Stomach (tissue), 4 donors: ENCODE measurements around the gene SOS1.

Source experiments
- EP300 ChIP-seq: sonication (generic); formaldehyde crosslinking; IDR thresholded peaks from one replicate; pipeline ENCODE4 v1.6.1; 2017; ENCODE audit warnings: antibody characterized with exemption
- POLR2A ChIP-seq, 4 donors: fragments of 450-650 bp; IDR thresholded peaks; one replicate each; pipeline ENCODE4 v1.6.1; 2016; ENCODE audit warnings: antibody characterized with exemption in 4 of 4, control low read depth in 2 of 4, mild to moderate bottlenecking in 1 of 4, moderate library complexity in 1 of 4
- POLR2AphosphoS5 ChIP-seq, 3 donors: sonication (generic); formaldehyde crosslinking; IDR thresholded peaks; one replicate each; pipeline ENCODE4 v1.6.1; 2016; ENCODE audit warnings: antibody characterized with exemption in 3 of 3
- TF ChIP-seq, protein P1 (sequence below), 7 experiments: fragments of 450-650 bp in 4 of 7; fragments of 200-600 bp in 3 of 7; sonication (generic) in 3 of 7; IDR thresholded peaks; one replicate each; pipeline ENCODE4 v1.5.1; 2016 to 2019; ENCODE audit warnings: antibody characterized with exemption in 7 of 7, control low read depth in 2 of 7, mild to moderate bottlenecking in 1 of 7

DNA sequence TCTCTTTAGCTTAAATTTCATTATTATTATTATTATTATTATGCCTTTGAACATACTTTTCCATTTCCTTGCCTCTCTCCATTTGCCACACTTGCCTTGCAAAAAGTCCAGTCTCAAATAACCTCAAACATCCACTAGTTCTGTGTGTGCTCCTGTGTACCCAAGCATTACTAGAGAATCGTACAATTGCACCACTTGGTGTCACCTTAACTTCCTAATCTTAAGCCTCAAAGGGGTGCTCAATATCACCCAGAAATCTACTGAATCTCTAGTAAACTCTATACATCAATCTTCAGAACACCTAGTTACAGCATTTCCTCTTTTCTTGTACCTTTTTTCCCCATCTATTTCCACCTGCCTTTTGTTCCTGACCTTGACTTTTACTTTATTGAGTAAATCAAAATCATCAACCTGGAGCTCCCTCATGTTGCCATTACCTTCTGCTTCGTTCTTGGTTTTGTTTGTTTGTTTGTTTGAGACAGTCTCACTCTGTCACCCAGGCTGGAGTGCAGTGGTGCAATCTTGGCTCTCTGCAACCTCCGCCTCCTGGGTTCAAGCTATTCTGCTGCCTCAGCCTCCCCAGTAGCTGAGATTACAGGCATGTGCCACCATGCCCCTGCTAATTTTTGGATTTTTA, 12.5 kb upstream of the SOS1 start:
- TF ChIP-seq POLR2AphosphoS5 (IDR thresholded peaks at IDR 0.05) (no peak), POLR2A (IDR thresholded peaks at IDR 0.05) (no peak), EP300 (no peak)
- TF ChIP-seq, protein P1, sequence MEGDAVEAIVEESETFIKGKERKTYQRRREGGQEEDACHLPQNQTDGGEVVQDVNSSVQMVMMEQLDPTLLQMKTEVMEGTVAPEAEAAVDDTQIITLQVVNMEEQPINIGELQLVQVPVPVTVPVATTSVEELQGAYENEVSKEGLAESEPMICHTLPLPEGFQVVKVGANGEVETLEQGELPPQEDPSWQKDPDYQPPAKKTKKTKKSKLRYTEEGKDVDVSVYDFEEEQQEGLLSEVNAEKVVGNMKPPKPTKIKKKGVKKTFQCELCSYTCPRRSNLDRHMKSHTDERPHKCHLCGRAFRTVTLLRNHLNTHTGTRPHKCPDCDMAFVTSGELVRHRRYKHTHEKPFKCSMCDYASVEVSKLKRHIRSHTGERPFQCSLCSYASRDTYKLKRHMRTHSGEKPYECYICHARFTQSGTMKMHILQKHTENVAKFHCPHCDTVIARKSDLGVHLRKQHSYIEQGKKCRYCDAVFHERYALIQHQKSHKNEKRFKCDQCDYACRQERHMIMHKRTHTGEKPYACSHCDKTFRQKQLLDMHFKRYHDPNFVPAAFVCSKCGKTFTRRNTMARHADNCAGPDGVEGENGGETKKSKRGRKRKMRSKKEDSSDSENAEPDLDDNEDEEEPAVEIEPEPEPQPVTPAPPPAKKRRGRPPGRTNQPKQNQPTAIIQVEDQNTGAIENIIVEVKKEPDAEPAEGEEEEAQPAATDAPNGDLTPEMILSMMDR (IDR thresholded peaks at IDR 0.05) = no peak
